Duodenal mucosa (tissue), 2 donors: ENCODE measurements around the gene SLC25A26.

ENCODE experiments used
- H3K27ac ChIP-seq: one replicate; pipeline ENCODE4 v1.7.0; 2013; ENCODE audit warnings: low read depth, low read length
- H3K27me3 ChIP-seq, 2 donors: one replicate each; pipeline ENCODE4 v1.7.0; 2013; ENCODE audit warnings: low read length in 2 of 2, control low read depth in 1 of 2; ENCODE audit not compliant: insufficient read depth in 2 of 2, control insufficient read depth in 1 of 2
- H3K36me3 ChIP-seq, 2 donors: one replicate each; pipeline ENCODE4 v1.7.0; 2013; ENCODE audit warnings: low read length in 2 of 2, control low read depth in 1 of 2; ENCODE audit not compliant: insufficient read depth in 2 of 2, control insufficient read depth in 1 of 2
- H3K4me1 ChIP-seq, 2 donors: one replicate each; pipeline ENCODE4 v1.7.0; 2013; ENCODE audit warnings: low read length in 2 of 2, control low read depth in 1 of 2; ENCODE audit not compliant: insufficient read depth in 2 of 2, control insufficient read depth in 1 of 2
- H3K4me3 ChIP-seq, 2 donors: one replicate each; pipeline ENCODE4 v1.7.0; 2013; ENCODE audit warnings: low read length in 2 of 2, low read depth in 1 of 2
- H3K9ac ChIP-seq, 2 donors: one replicate each; pipeline ENCODE4 v1.7.0; 2013; ENCODE audit warnings: low read length in 2 of 2, low read depth in 1 of 2
- H3K9me3 ChIP-seq, 2 donors: one replicate each; pipeline ENCODE4 v1.7.0; 2013; ENCODE audit warnings: low read length in 2 of 2, control low read depth in 1 of 2; ENCODE audit not compliant: control insufficient read depth in 1 of 2

Gene SLC25A26

GRCh38 chr3:66385066-66385465, 164.3 kb downstream of the SLC25A26 start:
- peaks cover 69 to 74% of the 10 kb centered on the region in 2 donors for H3K36me3 ChIP-seq
- no peaks in the 10 kb centered on the region for H3K27me3 ChIP-seq
- no peak overlapping the region for H3K4me3 ChIP-seq
- H3K9ac ChIP-seq, result no peak overlapping the region
- no peaks in the 10 kb centered on the region for H3K4me1 ChIP-seq
- H3K9me3 ChIP-seq, result no peaks in the 10 kb centered on the region
- H3K27ac ChIP-seq, result no peak overlapping the region

GRCh38 chr3:66386011-66386924, 165.5 kb downstream of the SLC25A26 start:
- no peak overlapping the region for H3K4me3 ChIP-seq
- no peaks in the 10 kb centered on the region for H3K27me3 ChIP-seq
- H3K4me1 ChIP-seq, result no peaks in the 10 kb centered on the region
- no peak overlapping the region for H3K27ac ChIP-seq
- H3K9me3 ChIP-seq, result no peaks in the 10 kb centered on the region
- no peak overlapping the region for H3K9ac ChIP-seq
- peaks cover 57 to 62% of the 10 kb centered on the region in 2 donors for H3K36me3 ChIP-seq

- H3K9ac ChIP-seq, result no peak overlapping the region
- no peak overlapping the region for H3K27ac ChIP-seq
- H3K27me3 ChIP-seq, result no peaks in the 10 kb centered on the region
- H3K4me3 ChIP-seq, result no peak overlapping the region
- no peaks in the 10 kb centered on the region for H3K9me3 ChIP-seq
- peaks cover 50 to 58% of the 10 kb centered on the region in 2 donors for H3K36me3 ChIP-seq
- no peaks in the 10 kb centered on the region for H3K4me1 ChIP-seq
These were observed 166.3 kb downstream of the SLC25A26 start for GRCh38 chr3:66386925-66387650.

- Histone ChIP-seq H3K9ac (no peak overlapping the region), H3K27me3 (no peaks in the 10 kb centered on the region), H3K27ac (no peak overlapping the region), H3K4me3 (no peak overlapping the region), H3K9me3 (no peaks in the 10 kb centered on the region), H3K36me3 (peaks cover 40 to 59% of the 10 kb centered on the region in 2 donors), H3K4me1 (no peaks in the 10 kb centered on the region)
These were observed 169.2 kb downstream of the SLC25A26 start for GRCh38 chr3:66390013-66390412.

GRCh38 chr3:66392512-66392911, 171.7 kb downstream of the SLC25A26 start:
- no peak overlapping the region for H3K9ac ChIP-seq
- H3K27me3 ChIP-seq, result no peaks in the 10 kb centered on the region
- peaks cover 38 to 59% of the 10 kb centered on the region in 2 donors for H3K36me3 ChIP-seq
- H3K9me3 ChIP-seq, result no peaks in the 10 kb centered on the region
- no peak overlapping the region for H3K4me3 ChIP-seq
- no peak overlapping the region for H3K27ac ChIP-seq
- no peaks in the 10 kb centered on the region for H3K4me1 ChIP-seq

- Histone ChIP-seq H3K9ac (no peak overlapping the region), H3K4me3 (no peak overlapping the region), H3K4me1 (no peaks in the 10 kb centered on the region), H3K9me3 (no peaks in the 10 kb centered on the region), H3K36me3 (peaks cover 42 to 63% of the 10 kb centered on the region in 2 donors), H3K27ac (no peak overlapping the region), H3K27me3 (no peaks in the 10 kb centered on the region)
These were observed 172.1 kb downstream of the SLC25A26 start for GRCh38 chr3:66392966-66393332.

GRCh38 chr3:66393333-66394005, 172.7 kb downstream of the SLC25A26 start:
- no peaks in the 10 kb centered on the region for H3K27me3 ChIP-seq
- no peaks in the 10 kb centered on the region for H3K9me3 ChIP-seq
- H3K36me3 ChIP-seq, result peaks cover 47 to 68% of the 10 kb centered on the region in 2 donors
- no peak overlapping the region for H3K9ac ChIP-seq
- no peaks in the 10 kb centered on the region for H3K4me1 ChIP-seq
- H3K4me3 ChIP-seq, result no peak overlapping the region
- H3K27ac ChIP-seq, result no peak overlapping the region

- H3K36me3 ChIP-seq, result peaks cover 52 to 71% of the 10 kb centered on the region in 2 donors
- no peaks in the 10 kb centered on the region for H3K9me3 ChIP-seq
- no peaks in the 10 kb centered on the region for H3K27me3 ChIP-seq
- no peaks in the 10 kb centered on the region for H3K4me1 ChIP-seq
- H3K9ac ChIP-seq, result no peak overlapping the region
- no peak overlapping the region for H3K4me3 ChIP-seq
- no peak overlapping the region for H3K27ac ChIP-seq
These were observed 173.4 kb downstream of the SLC25A26 start for GRCh38 chr3:66394019-66394752.

- no peaks in the 10 kb centered on the region for H3K9me3 ChIP-seq
- no peaks in the 10 kb centered on the region for H3K4me1 ChIP-seq
- H3K27ac ChIP-seq, result no peak overlapping the region
- H3K36me3 ChIP-seq, result peaks cover 52 to 74% of the 10 kb centered on the region in 2 donors
- H3K27me3 ChIP-seq, result no peaks in the 10 kb centered on the region
- H3K4me3 ChIP-seq, result no peak overlapping the region
- no peak overlapping the region for H3K9ac ChIP-seq
These were observed 174.0 kb downstream of the SLC25A26 start for GRCh38 chr3:66394753-66395249.
